WTC11 (cell line): Measurements from ENCODE around the gene PLCD4. TPM values are rescaled to one million over a fixed set of nuclear protein-coding genes. Genes with fewer than 3 reads are reported as not detected.

Experiments
- ATAC-seq: fragments of 200-7000 bp; cut with Tn5 transposase; 2 replicates; pipeline ENCODE4 v1.10.0; 2021; ENCODE audit warnings: mild to moderate bottlenecking, moderate library complexity
- CTCF ChIA-PET: fragments of 300-600 bp; sonication (Branson Sonifier 250); formaldehyde crosslinking; loops from one replicate; lab custom pipeline; 2021; ENCODE audit warnings: antibody characterized with exemption; lab: Charles Lee
- POLR2A ChIA-PET: fragments of 350-600 bp; sonication (Branson Sonifier 250); formaldehyde crosslinking; loops from one replicate; lab custom pipeline; 2021; ENCODE audit warnings: antibody characterized with exemption; lab: Charles Lee
- DNase-seq: peaks from one replicate; pipeline ENCODE4 v3.0.0; 2021; ENCODE audit warnings: low spot score
- H3K27ac Mint-ChIP-seq: 2 replicates; pipeline ENCODE4 v1.8.0; 2021; ENCODE audit warnings: mixed read lengths
- H3K27me3 Mint-ChIP-seq: 2 replicates; pipeline ENCODE4 v1.8.0; 2021; ENCODE audit warnings: low read depth, mild to moderate bottlenecking, moderate library complexity, mixed read lengths
- H3K36me3 Mint-ChIP-seq: 2 replicates; pipeline ENCODE4 v1.8.0; 2021; ENCODE audit warnings: mixed read lengths
- H3K4me1 Mint-ChIP-seq: 2 replicates; pipeline ENCODE4 v1.8.0; 2022; ENCODE audit warnings: mixed read lengths
- H3K4me3 Mint-ChIP-seq: 2 replicates; pipeline ENCODE4 v1.8.0; 2021; ENCODE audit warnings: mild to moderate bottlenecking, moderate library complexity, mixed read lengths
- H3K9me3 Mint-ChIP-seq: 2 replicates; pipeline ENCODE4 v1.8.0; 2021; ENCODE audit warnings: mixed read lengths
- CREB1 ChIP-seq: sonication (generic); formaldehyde crosslinking; IDR thresholded peaks from 2 replicates; pipeline ENCODE4 v1.8.0; 2023; ENCODE audit warnings: mild to moderate bottlenecking, missing genetic modification reagents
- CREM ChIP-seq: sonication (generic); formaldehyde crosslinking; IDR thresholded peaks from 2 replicates; pipeline ENCODE4 v1.8.1; 2022; ENCODE audit warnings: mild to moderate bottlenecking, missing genetic modification reagents, moderate library complexity
- ELF4 ChIP-seq: sonication (generic); formaldehyde crosslinking; IDR thresholded peaks from 2 replicates; pipeline ENCODE4 v1.8.1; 2022; ENCODE audit warnings: low read depth, mild to moderate bottlenecking, moderate library complexity, missing genetic modification reagents
- EMX1 ChIP-seq: fragments of 250-450 bp; sonication (Bioruptor Pico); IDR thresholded peaks from 2 replicates; pipeline ENCODE4 v1.8.0; 2021; ENCODE audit warnings: mild to moderate bottlenecking
- ESRRA ChIP-seq: sonication (generic); formaldehyde crosslinking; IDR thresholded peaks from 2 replicates; pipeline ENCODE4 v1.8.1; 2022; ENCODE audit warnings: mild to moderate bottlenecking, missing genetic modification reagents, borderline replicate concordance
- FOXJ3 ChIP-seq: sonication (generic); formaldehyde crosslinking; IDR thresholded peaks from 2 replicates; pipeline ENCODE4 v1.9.0; 2021; ENCODE audit warnings: missing genetic modification reagents, mild to moderate bottlenecking, borderline replicate concordance
- FOXK1 ChIP-seq: sonication (generic); formaldehyde crosslinking; IDR thresholded peaks from 2 replicates; pipeline ENCODE4 v1.8.0; 2022; ENCODE audit warnings: mild to moderate bottlenecking, moderate library complexity, missing genetic modification reagents
- NFE2L1 ChIP-seq: sonication (generic); formaldehyde crosslinking; IDR thresholded peaks from 2 replicates; pipeline ENCODE4 v1.8.1; 2023; ENCODE audit warnings: missing genetic modification reagents
- OVOL2 ChIP-seq: fragments of 250-450 bp; sonication (Bioruptor Pico); IDR thresholded peaks from 2 replicates; pipeline ENCODE4 v1.9.0; 2021; ENCODE audit warnings: mild to moderate bottlenecking, borderline replicate concordance
- SMAD4 ChIP-seq: sonication (generic); formaldehyde crosslinking; IDR thresholded peaks from 2 replicates; pipeline ENCODE4 v1.8.0; 2022; ENCODE audit warnings: mild to moderate bottlenecking, missing genetic modification reagents
- TEAD1 ChIP-seq: sonication (generic); formaldehyde crosslinking; IDR thresholded peaks from 2 replicates; pipeline ENCODE4 v1.8.0; 2022; ENCODE audit warnings: mild to moderate bottlenecking, missing genetic modification reagents
- USF2 ChIP-seq: sonication (generic); formaldehyde crosslinking; IDR thresholded peaks from 2 replicates; pipeline ENCODE4 v1.8.1; 2023; ENCODE audit warnings: mild to moderate bottlenecking, missing genetic modification reagents, moderate library complexity
- ZBTB21 ChIP-seq: sonication (generic); formaldehyde crosslinking; IDR thresholded peaks from 2 replicates; pipeline ENCODE4 v1.8.1; 2023; ENCODE audit warnings: mild to moderate bottlenecking, missing genetic modification reagents, borderline replicate concordance
- ZNF219 ChIP-seq: sonication (generic); formaldehyde crosslinking; IDR thresholded peaks from 2 replicates; pipeline ENCODE4 v1.8.0; 2023; ENCODE audit warnings: missing genetic modification reagents, mild to moderate bottlenecking, borderline replicate concordance
- ZNF263 ChIP-seq: sonication (generic); formaldehyde crosslinking; IDR thresholded peaks from 2 replicates; pipeline ENCODE4 v1.8.1; 2022; ENCODE audit warnings: low read depth, mild to moderate bottlenecking, moderate library complexity, missing genetic modification reagents
- ZNF317 ChIP-seq: sonication (generic); formaldehyde crosslinking; IDR thresholded peaks from 2 replicates; pipeline ENCODE4 v1.8.1; 2023; ENCODE audit warnings: low read depth, mild to moderate bottlenecking, moderate library complexity, missing genetic modification reagents, borderline replicate concordance
- ZNF396 ChIP-seq: fragments of 250-450 bp; sonication (Bioruptor Pico); IDR thresholded peaks from 2 replicates; pipeline ENCODE4 v1.8.0; 2021; ENCODE audit warnings: mild to moderate bottlenecking, moderate library complexity, borderline replicate concordance
- ZNF423 ChIP-seq: fragments of 250-450 bp; sonication (Bioruptor Pico); IDR thresholded peaks from 2 replicates; pipeline ENCODE4 v2.1.2; 2022; ENCODE audit warnings: mild to moderate bottlenecking, moderate library complexity
- ZNF425 ChIP-seq: fragments of 250-450 bp; sonication (Bioruptor Pico); conservative IDR thresholded peaks from 2 replicates; pipeline ENCODE4 v1.9.0; 2021; ENCODE audit warnings: mild to moderate bottlenecking
- total RNA-seq: library from RNA; stranded (reverse); gene quantifications from 3 replicates; pipeline ENCODE4 v1.2.3, GENCODE V29; 2021
- TF ChIP-seq, protein P1 (sequence below): fragments of 200-600 bp; IDR thresholded peaks from 2 replicates; pipeline ENCODE4 v1.8.0; 2022; ENCODE audit warnings: antibody characterized with exemption
- TF ChIP-seq, protein P2 (sequence below): fragments of 250-450 bp; sonication (Bioruptor Pico); IDR thresholded peaks from 2 replicates; pipeline ENCODE4 v1.9.0; 2021; ENCODE audit warnings: moderate library complexity, mild to moderate bottlenecking, inconsistent platforms, borderline replicate concordance
- TF ChIP-seq, protein P3 (sequence below): sonication (generic); formaldehyde crosslinking; conservative IDR thresholded peaks from 2 replicates; pipeline ENCODE4 v1.8.1; 2022; ENCODE audit warnings: mild to moderate bottlenecking, missing genetic modification reagents
- TF ChIP-seq, protein P4 (sequence below): sonication (generic); formaldehyde crosslinking; IDR thresholded peaks from 2 replicates; pipeline ENCODE4 v1.8.1; 2023; ENCODE audit warnings: mild to moderate bottlenecking, missing genetic modification reagents

Gene PLCD4
- total RNA-seq, 1 experiment from 2014 or later: 0.28 TPM

DNA sequence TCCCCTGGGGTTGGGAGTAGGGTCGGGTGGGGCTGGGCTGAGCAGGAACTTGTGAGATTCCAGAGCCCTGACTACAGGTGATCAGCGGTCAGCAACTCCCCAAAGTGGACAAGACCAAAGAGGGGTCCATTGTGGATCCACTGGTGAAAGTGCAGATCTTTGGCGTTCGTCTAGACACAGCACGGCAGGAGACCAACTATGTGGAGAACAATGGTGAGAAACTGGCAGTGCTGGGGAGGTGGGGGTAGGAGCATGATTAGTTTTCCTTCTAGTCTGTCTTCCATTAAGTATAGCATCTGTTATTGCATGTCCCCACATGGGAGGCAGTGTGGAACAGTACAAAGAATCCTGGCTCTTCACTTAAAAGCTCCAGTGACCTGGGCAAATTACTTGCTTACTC, 28.0 kb downstream of the PLCD4 start (continued):
- TF ChIP-seq, protein P1, sequence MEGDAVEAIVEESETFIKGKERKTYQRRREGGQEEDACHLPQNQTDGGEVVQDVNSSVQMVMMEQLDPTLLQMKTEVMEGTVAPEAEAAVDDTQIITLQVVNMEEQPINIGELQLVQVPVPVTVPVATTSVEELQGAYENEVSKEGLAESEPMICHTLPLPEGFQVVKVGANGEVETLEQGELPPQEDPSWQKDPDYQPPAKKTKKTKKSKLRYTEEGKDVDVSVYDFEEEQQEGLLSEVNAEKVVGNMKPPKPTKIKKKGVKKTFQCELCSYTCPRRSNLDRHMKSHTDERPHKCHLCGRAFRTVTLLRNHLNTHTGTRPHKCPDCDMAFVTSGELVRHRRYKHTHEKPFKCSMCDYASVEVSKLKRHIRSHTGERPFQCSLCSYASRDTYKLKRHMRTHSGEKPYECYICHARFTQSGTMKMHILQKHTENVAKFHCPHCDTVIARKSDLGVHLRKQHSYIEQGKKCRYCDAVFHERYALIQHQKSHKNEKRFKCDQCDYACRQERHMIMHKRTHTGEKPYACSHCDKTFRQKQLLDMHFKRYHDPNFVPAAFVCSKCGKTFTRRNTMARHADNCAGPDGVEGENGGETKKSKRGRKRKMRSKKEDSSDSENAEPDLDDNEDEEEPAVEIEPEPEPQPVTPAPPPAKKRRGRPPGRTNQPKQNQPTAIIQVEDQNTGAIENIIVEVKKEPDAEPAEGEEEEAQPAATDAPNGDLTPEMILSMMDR: no peak
- TF ChIP-seq USF2 (CRISPR knock-in tag) (no peak), CREM (CRISPR knock-in tag) (no peak)

DNA sequence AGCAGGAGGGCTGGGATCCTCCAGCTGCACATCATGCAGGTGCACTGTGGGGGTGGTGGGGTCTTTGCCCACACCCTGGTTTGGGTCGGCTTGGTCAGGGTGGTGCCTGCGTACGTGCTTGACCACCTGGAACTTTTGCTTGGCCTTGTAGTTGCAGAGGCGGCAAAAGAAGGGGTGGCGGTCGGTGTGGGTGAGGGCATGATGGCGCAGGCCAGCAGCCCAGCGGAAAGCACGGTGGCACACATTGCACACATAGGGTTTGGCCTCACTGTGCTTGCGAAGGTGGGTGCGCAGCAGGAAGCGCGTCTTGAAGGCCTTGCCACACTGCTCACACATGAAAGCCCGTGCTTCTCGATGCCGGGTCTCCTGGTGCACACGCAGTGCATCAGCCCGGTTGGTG, 30.7 kb downstream of the PLCD4 start:
- Mint-ChIP-seq H3K4me3 (no peak overlapping the region), H3K36me3 (peaks cover 53% of the 10 kb centered on the region), H3K27ac (no peak overlapping the region), H3K27me3 (no peaks in the 10 kb centered on the region), H3K4me1 (no peaks in the 10 kb centered on the region), H3K9me3 (no peaks in the 10 kb centered on the region)
- DNase-seq: no peak
- CTCF ChIA-PET: no interaction called here
- POLR2A ChIA-PET: no interaction called here
- no peak for ATAC-seq
- TF ChIP-seq, protein P2, sequence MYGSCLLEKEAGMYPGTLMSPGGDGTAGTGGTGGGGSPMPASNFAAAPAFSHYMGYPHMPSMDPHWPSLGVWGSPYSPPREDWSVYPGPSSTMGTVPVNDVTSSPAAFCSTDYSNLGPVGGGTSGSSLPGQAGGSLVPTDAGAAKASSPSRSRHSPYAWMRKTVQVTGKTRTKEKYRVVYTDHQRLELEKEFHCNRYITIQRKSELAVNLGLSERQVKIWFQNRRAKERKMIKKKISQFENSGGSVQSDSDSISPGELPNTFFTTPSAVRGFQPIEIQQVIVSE (CRISPR knock-in tag): no peak
- no peak for TF ChIP-seq NFE2L1
- no peak for TF ChIP-seq ZNF317
- no peak for TF ChIP-seq SMAD4
- no peak for TF ChIP-seq FOXJ3 (CRISPR knock-in tag)

- H3K27ac Mint-ChIP-seq: no peak overlapping the region
- POLR2A ChIA-PET: interaction anchor here (0.5 kb wide), 1 partner anchor 121 kb away, joined by 3 read pairs; no protein-coding TSS in a partner anchor
- no peak for TF ChIP-seq ZBTB21 (CRISPR knock-in tag)
- TF ChIP-seq USF2 (CRISPR knock-in tag): no peak
- no peak for TF ChIP-seq FOXK1 (CRISPR knock-in tag)
- no peak for TF ChIP-seq EMX1
- TF ChIP-seq ELF4 (CRISPR knock-in tag): no peak
- TF ChIP-seq ZNF425 (CRISPR knock-in tag): no peak
- no peak for TF ChIP-seq ZNF263 (CRISPR knock-in tag)
- TF ChIP-seq ZNF423 (CRISPR knock-in tag): no peak
- TF ChIP-seq CREB1: no peak
- no peak for TF ChIP-seq ZNF396
- no peak for TF ChIP-seq TEAD1 (CRISPR knock-in tag)
- TF ChIP-seq OVOL2: no peak
- TF ChIP-seq ZNF219: no peak
- TF ChIP-seq, protein P3, sequence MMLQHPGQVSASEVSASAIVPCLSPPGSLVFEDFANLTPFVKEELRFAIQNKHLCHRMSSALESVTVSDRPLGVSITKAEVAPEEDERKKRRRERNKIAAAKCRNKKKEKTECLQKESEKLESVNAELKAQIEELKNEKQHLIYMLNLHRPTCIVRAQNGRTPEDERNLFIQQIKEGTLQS (CRISPR knock-in tag): no peak
- TF ChIP-seq, protein P4, sequence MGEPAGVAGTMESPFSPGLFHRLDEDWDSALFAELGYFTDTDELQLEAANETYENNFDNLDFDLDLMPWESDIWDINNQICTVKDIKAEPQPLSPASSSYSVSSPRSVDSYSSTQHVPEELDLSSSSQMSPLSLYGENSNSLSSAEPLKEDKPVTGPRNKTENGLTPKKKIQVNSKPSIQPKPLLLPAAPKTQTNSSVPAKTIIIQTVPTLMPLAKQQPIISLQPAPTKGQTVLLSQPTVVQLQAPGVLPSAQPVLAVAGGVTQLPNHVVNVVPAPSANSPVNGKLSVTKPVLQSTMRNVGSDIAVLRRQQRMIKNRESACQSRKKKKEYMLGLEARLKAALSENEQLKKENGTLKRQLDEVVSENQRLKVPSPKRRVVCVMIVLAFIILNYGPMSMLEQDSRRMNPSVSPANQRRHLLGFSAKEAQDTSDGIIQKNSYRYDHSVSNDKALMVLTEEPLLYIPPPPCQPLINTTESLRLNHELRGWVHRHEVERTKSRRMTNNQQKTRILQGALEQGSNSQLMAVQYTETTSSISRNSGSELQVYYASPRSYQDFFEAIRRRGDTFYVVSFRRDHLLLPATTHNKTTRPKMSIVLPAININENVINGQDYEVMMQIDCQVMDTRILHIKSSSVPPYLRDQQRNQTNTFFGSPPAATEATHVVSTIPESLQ (CRISPR knock-in tag): no peak
- TF ChIP-seq ESRRA (CRISPR knock-in tag): no peak
These were observed 34.5 kb downstream of the PLCD4 start for GRCh38 chr2:218642121-218642656.

More at GRCh38 chr2:218642121-218642656, 34.5 kb downstream of the PLCD4 start:
- Mint-ChIP-seq H3K4me3 (no peak overlapping the region), H3K4me1 (no peaks in the 10 kb centered on the region), H3K9me3 (no peaks in the 10 kb centered on the region), H3K27me3 (no peaks in the 10 kb centered on the region), H3K36me3 (peaks cover 54% of the 10 kb centered on the region)
- DNase-seq: no peak
- CTCF ChIA-PET: no interaction called here
- no peak for ATAC-seq
